ENCODE measurements around the gene HARS1.

DNA sequence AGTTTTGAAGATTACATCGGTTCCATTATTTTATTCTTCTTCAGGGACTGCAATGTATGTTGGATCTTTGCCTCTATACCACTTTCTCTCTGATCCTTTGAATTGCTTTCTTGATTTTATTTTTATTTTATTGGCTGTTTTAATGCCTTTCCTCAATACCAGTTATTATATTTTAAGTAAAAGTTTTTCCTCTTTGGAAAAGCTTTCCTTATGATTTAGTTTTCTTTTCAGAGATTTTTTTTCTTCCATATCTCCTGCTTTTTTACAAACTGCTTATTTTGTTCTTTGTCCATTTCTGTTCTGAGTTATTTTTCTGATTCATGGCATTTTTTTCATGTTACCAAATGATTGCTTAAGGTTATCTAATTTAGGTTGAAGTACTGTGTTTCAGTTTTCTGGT, 20.6 kb upstream of the HARS1 start:
- TF ChIP-seq, protein P1, sequence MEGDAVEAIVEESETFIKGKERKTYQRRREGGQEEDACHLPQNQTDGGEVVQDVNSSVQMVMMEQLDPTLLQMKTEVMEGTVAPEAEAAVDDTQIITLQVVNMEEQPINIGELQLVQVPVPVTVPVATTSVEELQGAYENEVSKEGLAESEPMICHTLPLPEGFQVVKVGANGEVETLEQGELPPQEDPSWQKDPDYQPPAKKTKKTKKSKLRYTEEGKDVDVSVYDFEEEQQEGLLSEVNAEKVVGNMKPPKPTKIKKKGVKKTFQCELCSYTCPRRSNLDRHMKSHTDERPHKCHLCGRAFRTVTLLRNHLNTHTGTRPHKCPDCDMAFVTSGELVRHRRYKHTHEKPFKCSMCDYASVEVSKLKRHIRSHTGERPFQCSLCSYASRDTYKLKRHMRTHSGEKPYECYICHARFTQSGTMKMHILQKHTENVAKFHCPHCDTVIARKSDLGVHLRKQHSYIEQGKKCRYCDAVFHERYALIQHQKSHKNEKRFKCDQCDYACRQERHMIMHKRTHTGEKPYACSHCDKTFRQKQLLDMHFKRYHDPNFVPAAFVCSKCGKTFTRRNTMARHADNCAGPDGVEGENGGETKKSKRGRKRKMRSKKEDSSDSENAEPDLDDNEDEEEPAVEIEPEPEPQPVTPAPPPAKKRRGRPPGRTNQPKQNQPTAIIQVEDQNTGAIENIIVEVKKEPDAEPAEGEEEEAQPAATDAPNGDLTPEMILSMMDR (IDR thresholded peaks at IDR 0.05): no peak
- TF ChIP-seq POLR2A (IDR thresholded peaks at IDR 0.05): no peak
